Gastrocnemius medialis (tissue), 4 donors: ENCODE measurements around the gene ACTC1. TPM values are rescaled to one million over a fixed set of nuclear protein-coding genes. Genes with fewer than 3 reads are reported as not detected.
A peak's percentile ranks its signal among the peaks of the same experiment; 100 is the strongest.

ENCODE experiments used
- ATAC-seq, 2 donors: fragments of 150-250 bp; one replicate each; pipeline ENCODE4 v1.9.1; 2016
- DNase-seq, 2 donors: peaks; one replicate each; pipeline ENCODE4 v3.0.0-alpha.2; 2019
- H3K27ac ChIP-seq, 4 donors: fragments of 200-600 bp; sonication (generic); 1 replicate in 1 of 4; 2 replicates in 3 of 4; pipeline ENCODE4 v1.5.1; 2016 to 2018; ENCODE audit warnings: mild to moderate bottlenecking in 2 of 4, moderate library complexity in 1 of 4
- H3K27me3 ChIP-seq, 3 donors: fragments of 200-600 bp; sonication (generic) in 2 of 3; 1 replicate in 1 of 3; 2 replicates in 2 of 3; pipeline versions ENCODE4 v1.5.1 to v1.6.0; 2016 to 2019; ENCODE audit warnings: mild to moderate bottlenecking in 1 of 3, moderate library complexity in 1 of 3
- H3K36me3 ChIP-seq, 2 donors: fragments of 200-600 bp; sonication (generic) in 1 of 2; one replicate each; pipeline ENCODE4 v1.5.1; 2017 to 2018
- H3K4me1 ChIP-seq, 2 donors: fragments of 200-600 bp; sonication (generic) in 1 of 2; one replicate each; pipeline ENCODE4 v1.5.1; 2016 to 2017; ENCODE audit warnings: mild to moderate bottlenecking in 2 of 2
- H3K4me3 ChIP-seq, 4 donors: fragments of 200-600 bp; sonication (generic) in 3 of 4; 1 replicate in 1 of 4; 2 replicates in 3 of 4; pipeline ENCODE4 v1.5.1; 2016 to 2019; ENCODE audit warnings: mild to moderate bottlenecking in 2 of 4
- H3K9me3 ChIP-seq, 3 donors: fragments of 200-600 bp; sonication (generic) in 2 of 3; 1 replicate in 1 of 3; 2 replicates in 2 of 3; pipeline ENCODE4 v1.5.1; 2016 to 2019
- CTCF ChIP-seq, 5 experiments: fragments of 450-650 bp in 3 of 5; fragments of 200-600 bp in 2 of 5; sonication (generic) in 2 of 5; IDR thresholded peaks in 4 of 5; conservative IDR thresholded peaks in 1 of 5; 1 replicate in 4 of 5; 2 replicates in 1 of 5; pipeline ENCODE4 v1.5.1; 2016 to 2019; ENCODE audit warnings: antibody characterized with exemption in 5 of 5, mild to moderate bottlenecking in 3 of 5, moderate library complexity in 3 of 5
- POLR2A ChIP-seq, 2 donors: fragments of 450-650 bp; IDR thresholded peaks; one replicate each; pipeline ENCODE4 v1.6.1; 2017; ENCODE audit warnings: antibody characterized with exemption in 2 of 2, mild to moderate bottlenecking in 2 of 2, moderate library complexity in 2 of 2
- in situ Hi-C, 4 donors: fragments of 200-750 bp; cut with MboI; loops; one replicate each; pipeline versions ENCODE4 v1.15.0 to v1.8.0; 2017; ENCODE audit warnings: low sequenced_read_pairs in 4 of 4
- intact Hi-C: fragments of 100-400 bp; cut with DNase I; formaldehyde crosslinking; loops from one replicate; pipeline ENCODE4 v1.15.1; 2023; ENCODE audit warnings: low total_unique reads
- total RNA-seq, 4 donors: library from RNA; depleted of rRNA; stranded (reverse); fragments of >200 nt; gene quantifications; one replicate each; pipeline versions ENCODE4 v1.1.0 to v1.2.3, GENCODE V29; 2016

The ACTC1 gene
- total RNA-seq, 4 donors from 2014 or later: 5.6 to 449 (median 78.0) TPM

DNA sequence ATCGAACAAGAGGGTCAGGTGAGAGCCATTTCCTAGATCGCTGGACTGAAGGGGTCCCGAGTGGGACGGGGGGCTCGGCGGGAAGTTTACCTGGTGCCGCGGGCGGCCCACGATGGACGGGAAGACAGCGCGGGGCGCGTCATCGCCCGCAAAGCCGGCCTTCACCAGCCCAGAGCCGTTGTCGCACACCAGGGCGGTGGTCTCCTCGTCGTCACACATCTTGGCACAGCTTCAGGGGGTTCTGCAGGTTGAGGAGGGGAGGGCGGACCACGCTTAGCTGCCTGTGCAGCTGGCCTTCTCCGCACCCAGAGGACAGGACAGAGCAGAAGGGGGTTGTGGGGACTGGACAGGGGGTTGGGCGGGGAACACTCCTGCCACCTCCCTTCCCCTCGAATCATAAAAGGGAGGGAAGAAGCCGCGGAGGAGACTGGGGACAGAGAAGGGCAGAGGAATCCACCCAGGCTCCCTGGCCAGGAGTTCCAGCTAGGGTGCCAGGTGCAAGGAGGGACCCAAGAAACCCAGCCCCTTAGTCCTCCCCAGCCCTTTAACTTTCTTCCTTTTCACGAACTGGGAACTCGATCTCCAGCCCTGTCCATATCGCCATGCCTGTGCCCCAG, 651 bp downstream of the ACTC1 start:
- Histone ChIP-seq H3K36me3 (peaks cover 0 to 12% of the 10 kb centered on the region in 2 donors), H3K4me3 (peak overlapping the region; percentile 40 to 49 (median 47)), H3K27ac (peak overlapping the region in 3 of 4 donors; percentile 34 to 79 (median 35)), H3K9me3 (no peaks in the 10 kb centered on the region), H3K4me1 (peaks cover 16 to 22% of the 10 kb centered on the region in 2 donors), H3K27me3 (no peaks in the 10 kb centered on the region)
- intact Hi-C loops (loop anchor here (5.0 kb wide), 2 partner anchors 77 to 108 kb away; no protein-coding TSS in a partner anchor), in situ Hi-C loops (no loop called here)
- ATAC-seq (peak; percentile 10 to 15), DNase-seq (peak in 1 of 2 donors; percentile 16)
- no peak for TF ChIP-seq POLR2A (IDR thresholded peaks at IDR 0.05)
- no peak for TF ChIP-seq CTCF (IDR thresholded peaks at IDR 0.05 in 4 of 5, conservative IDR thresholded peaks at IDR 0.05 in 1 of 5)

DNA sequence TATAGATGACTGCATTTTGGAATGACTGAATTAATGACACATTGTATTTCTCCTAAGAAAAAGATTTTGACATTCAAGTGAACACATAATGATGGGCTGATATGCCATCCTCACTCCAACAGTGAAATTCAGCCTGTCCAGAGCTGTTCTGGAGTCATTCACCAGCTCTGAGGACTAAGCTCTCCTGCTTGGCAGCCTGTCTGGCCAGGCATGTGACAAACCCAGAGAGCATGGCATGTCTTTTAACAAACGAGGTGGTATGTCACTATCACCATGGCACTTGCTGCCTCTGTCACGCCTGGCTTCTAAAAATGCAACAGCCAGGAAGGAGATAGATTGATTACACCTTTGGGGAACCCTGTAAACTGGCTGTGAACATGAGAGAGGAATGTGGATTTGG, 1.4 kb downstream of the ACTC1 start:
- Histone ChIP-seq H3K27me3 (no peaks in the 10 kb centered on the region), H3K27ac (peak overlapping the region in 3 of 4 donors; percentile 33 to 79 (median 35)), H3K4me1 (peaks cover 14 to 16% of the 10 kb centered on the region in 2 donors), H3K36me3 (peaks cover 0 to 12% of the 10 kb centered on the region in 2 donors), H3K4me3 (peak overlapping the region in 1 of 4 donors; percentile 49), H3K9me3 (no peaks in the 10 kb centered on the region)
- DNase-seq: peak; percentile 44 to 60
- TF ChIP-seq POLR2A (IDR thresholded peaks at IDR 0.05) (peak; percentile 18 to 29), CTCF (IDR thresholded peaks at IDR 0.05 in 4 of 5, conservative IDR thresholded peaks at IDR 0.05 in 1 of 5) (no peak)
- intact Hi-C loops: no loop called here
- ATAC-seq: peak; percentile 72 to 79
- in situ Hi-C loops: no loop called here

DNA sequence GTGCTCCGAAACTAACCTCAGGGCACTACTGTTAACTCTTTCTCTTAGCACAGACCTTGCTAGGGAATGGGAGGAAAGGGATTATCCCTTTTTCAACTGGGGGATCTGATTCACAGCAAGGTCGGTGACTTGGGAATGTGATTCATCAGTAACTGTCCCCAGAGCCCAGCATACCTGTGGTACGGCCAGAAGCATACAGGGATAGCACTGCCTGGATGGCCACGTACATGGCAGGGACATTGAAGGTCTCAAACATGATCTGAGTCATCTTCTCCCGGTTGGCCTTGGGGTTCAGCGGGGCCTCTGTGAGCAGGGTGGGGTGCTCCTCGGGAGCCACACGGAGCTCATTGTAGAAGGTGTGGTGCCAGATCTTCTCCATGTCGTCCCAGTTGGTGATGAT, 2.3 kb downstream of the ACTC1 start:
- H3K27ac ChIP-seq: peak overlapping the region in 1 of 4 donors; percentile 79
- no peak for ATAC-seq

GRCh38 chr15:34791701-34792100, 3.6 kb downstream of the ACTC1 start:
- Histone ChIP-seq H3K4me3 (no peak overlapping the region), H3K27me3 (no peaks in the 10 kb centered on the region), H3K27ac (peak overlapping the region in 1 of 4 donors; percentile 79), H3K9me3 (no peaks in the 10 kb centered on the region), H3K4me1 (peaks cover 14 to 16% of the 10 kb centered on the region in 2 donors), H3K36me3 (peaks cover 0 to 12% of the 10 kb centered on the region in 2 donors)
- in situ Hi-C loops (no loop called here), intact Hi-C loops (no loop called here)
- TF ChIP-seq CTCF (IDR thresholded peaks at IDR 0.05 in 4 of 5, conservative IDR thresholded peaks at IDR 0.05 in 1 of 5): no peak
- no peak for TF ChIP-seq POLR2A (IDR thresholded peaks at IDR 0.05)
- ATAC-seq (peak; percentile 22 to 23), DNase-seq (no peak)

More for the DNA sequence above, 2.3 kb downstream of the ACTC1 start:
- peaks cover 0 to 12% of the 10 kb centered on the region in 2 donors for H3K36me3 ChIP-seq
- no peak for TF ChIP-seq CTCF (IDR thresholded peaks at IDR 0.05 in 4 of 5, conservative IDR thresholded peaks at IDR 0.05 in 1 of 5)
- no peak for TF ChIP-seq POLR2A (IDR thresholded peaks at IDR 0.05)
- no peak for DNase-seq
- no peaks in the 10 kb centered on the region for H3K9me3 ChIP-seq
- H3K4me3 ChIP-seq: peak overlapping the region in 1 of 4 donors; percentile 49
- intact Hi-C loops: no loop called here
- H3K4me1 ChIP-seq: peaks cover 14 to 16% of the 10 kb centered on the region in 2 donors
- in situ Hi-C loops: no loop called here
- no peaks in the 10 kb centered on the region for H3K27me3 ChIP-seq
